ENCODE measurements around the gene KMT2B. TPM values are rescaled to one million over a fixed set of nuclear protein-coding genes. Genes with fewer than 3 reads are reported as not detected.

Gene KMT2B
- total and polyA plus RNA-seq, 9 of the 15 experiments (the other 6 are each of a cell fraction or from before 2014, with no cell fraction given) = 0.63 to 43.9 (median 8.1) TPM

- TF ChIP-seq CCNT2 (IDR thresholded peaks at IDR 0.05; ENCODE audit: borderline replicate concordance, extremely low read depth, insufficient read length, low read depth, low read length) (peak; percentile 41), THRAP3 (IDR thresholded peaks at IDR 0.05; ENCODE audit: borderline replicate concordance) (no peak), MITF (IDR thresholded peaks at IDR 0.05) (no peak), EZH2 (IDR thresholded peaks at IDR 0.05; ENCODE audit: borderline replicate concordance, low read depth, low read length) (no peak), PCBP2 (IDR thresholded peaks at IDR 0.05; ENCODE audit: low read depth, low read length, poor library complexity, severe bottlenecking) (no peak), AFF1 (IDR thresholded peaks at IDR 0.05; ENCODE audit: low read depth in 1 of 2, partially characterized antibody in 2 of 2) (no peak), NCOA6 (IDR thresholded peaks at IDR 0.05) (no peak), PREB (CRISPR knock-in tag; IDR thresholded peaks at IDR 0.05) (no peak), HNRNPH1 (optimal IDR thresholded peaks at IDR 0.05; ENCODE audit: low read depth, low read length) (no peak), ILK (tag; IDR thresholded peaks at IDR 0.05; ENCODE audit: borderline replicate concordance, low read depth) (no peak), PURB (CRISPR knock-in tag; IDR thresholded peaks at IDR 0.05; ENCODE audit: low read depth) (no peak), SRSF7 (optimal IDR thresholded peaks at IDR 0.05; ENCODE audit: low read depth, low read length) (no peak), HDAC3 (IDR thresholded peaks at IDR 0.05; ENCODE audit: borderline replicate concordance, partially characterized antibody) (no peak), GTF2A2 (tag; IDR thresholded peaks at IDR 0.05) (no peak), HMG20B (CRISPR knock-in tag; IDR thresholded peaks at IDR 0.05) (no peak), KDM1A (IDR thresholded peaks at IDR 0.05) (no peak), CGGBP1 (CRISPR knock-in tag; IDR thresholded peaks at IDR 0.05) (no peak), KDM4B (IDR thresholded peaks at IDR 0.05; ENCODE audit: borderline replicate concordance in 2 of 2, low read depth in 1 of 2) (no peak), SIN3A (IDR thresholded peaks at IDR 0.05; ENCODE audit: borderline replicate concordance in 2 of 2, control insufficient read depth in 1 of 2, low read depth in 2 of 2, low read length in 2 of 2) (peak; percentile 48 to 53; a peak in 2 of 4 replicates), ZNF830 (CRISPR knock-in tag; IDR thresholded peaks at IDR 0.05) (no peak)
Observed at GRCh38 chr19:35740423-35741202, 22.8 kb downstream of the KMT2B start (continued).

Measured in K562 (cell line).